ENCODE data around the gene VTI1A. TPM values are rescaled to one million over a fixed set of nuclear protein-coding genes. Genes with fewer than 3 reads are reported as not detected.
"Not testable (repeated sequence)": the region's sequence is repeated elsewhere in the genome, so short reads cannot be mapped to it uniquely, and the experiment has no call there.

VTI1A gene
- polyA plus RNA-seq, 1 donor from 2014 or later = 28.7 TPM

GRCh38 chr10:112588225-112588990, 141.4 kb downstream of the VTI1A start:
- Histone ChIP-seq H3K9me3 (ENCODE audit: low read length) (no peaks in the 10 kb centered on the region), H3K4me3 (ENCODE audit: low read length) (no peak overlapping the region), H3K9ac (ENCODE audit: low read length) (no peak overlapping the region), H3K9me2 (ENCODE audit: insufficient read depth, low read length) (no peaks in the 10 kb centered on the region), H3K36me3 (ENCODE audit: insufficient read depth, low read length) (no peaks in the 10 kb centered on the region), H3K27ac (ENCODE audit: low read length) (no peak overlapping the region), H2AFZ (ENCODE audit: low read depth, low read length) (no peak overlapping the region), H3K4me2 (ENCODE audit: low read length) (no peak overlapping the region), H3K79me2 (replicated peaks; ENCODE audit: insufficient read depth, low read length) (no peaks in the 10 kb centered on the region), H3K27me3 (ENCODE audit: insufficient read depth, low read depth, low read length) (no peaks in the 10 kb centered on the region), H3F3A (ENCODE audit: insufficient read depth, low read length, poor library complexity, severe bottlenecking) (no peaks in the 10 kb centered on the region), H4K20me1 (ENCODE audit: insufficient read depth) (no peaks in the 10 kb centered on the region)
- TF ChIP-seq CTCF (IDR thresholded peaks at IDR 0.05; ENCODE audit: poor library complexity, severe bottlenecking) (no peak), EP300 (conservative IDR thresholded peaks at IDR 0.05; ENCODE audit: poor library complexity, severe bottlenecking) (peak; percentile 36)

GRCh38 chr10:112589081-112589480, 142.1 kb downstream of the VTI1A start:
- Histone ChIP-seq H3K9me2 (ENCODE audit: insufficient read depth, low read length) (no peaks in the 10 kb centered on the region), H3K9me3 (ENCODE audit: low read length) (no peaks in the 10 kb centered on the region), H3K9ac (ENCODE audit: low read length) (no peak overlapping the region), H3K27me3 (ENCODE audit: insufficient read depth, low read depth, low read length) (no peaks in the 10 kb centered on the region), H3K79me2 (replicated peaks; ENCODE audit: insufficient read depth, low read length) (no peaks in the 10 kb centered on the region), H3K4me3 (ENCODE audit: low read length) (no peak overlapping the region), H3K27ac (ENCODE audit: low read length) (no peak overlapping the region), H4K20me1 (ENCODE audit: insufficient read depth) (no peaks in the 10 kb centered on the region), H3K36me3 (ENCODE audit: insufficient read depth, low read length) (no peaks in the 10 kb centered on the region), H2AFZ (ENCODE audit: low read depth, low read length) (no peak overlapping the region), H3K4me2 (ENCODE audit: low read length) (no peak overlapping the region), H3F3A (ENCODE audit: insufficient read depth, low read length, poor library complexity, severe bottlenecking) (no peaks in the 10 kb centered on the region)
- no peak for TF ChIP-seq EZH2 (IDR thresholded peaks at IDR 0.05; ENCODE audit: borderline replicate concordance, insufficient read depth, low read length, poor library complexity, severe bottlenecking)
- TF ChIP-seq RAD21 (conservative IDR thresholded peaks at IDR 0.05) = no peak
- TF ChIP-seq TAF1 (IDR thresholded peaks at IDR 0.05; ENCODE audit: low read depth) = no peak
- TF ChIP-seq POLR2AphosphoS5 (IDR thresholded peaks at IDR 0.05) = no peak
- no peak for TF ChIP-seq EP300 (conservative IDR thresholded peaks at IDR 0.05; ENCODE audit: poor library complexity, severe bottlenecking)
- TF ChIP-seq REST (IDR thresholded peaks at IDR 0.05; ENCODE audit: borderline replicate concordance) = no peak
- TF ChIP-seq SMC3 (conservative IDR thresholded peaks at IDR 0.05; ENCODE audit: poor library complexity) = no peak
- TF ChIP-seq CTCF (IDR thresholded peaks at IDR 0.05; ENCODE audit: poor library complexity, severe bottlenecking) = no peak
- TF ChIP-seq MXI1 (conservative IDR thresholded peaks at IDR 0.05; ENCODE audit: poor library complexity, severe bottlenecking) = no peak

GRCh38 chr10:112590786-112591185, 143.8 kb downstream of the VTI1A start:
- not testable (repeated sequence) for H3K36me3 ChIP-seq (ENCODE audit: insufficient read depth, low read length); H3K4me3 ChIP-seq (ENCODE audit: low read length); H3K27me3 ChIP-seq (ENCODE audit: insufficient read depth, low read depth, low read length); H3K9me2 ChIP-seq (ENCODE audit: insufficient read depth, low read length); H3K4me2 ChIP-seq (ENCODE audit: low read length); H2AFZ ChIP-seq (ENCODE audit: low read depth, low read length); H3F3A ChIP-seq (ENCODE audit: insufficient read depth, low read length, poor library complexity, severe bottlenecking); H3K9me3 ChIP-seq (ENCODE audit: low read length); H4K20me1 ChIP-seq (ENCODE audit: insufficient read depth); H3K79me2 ChIP-seq (replicated peaks; ENCODE audit: insufficient read depth, low read length); H3K27ac ChIP-seq (ENCODE audit: low read length); H3K9ac ChIP-seq (ENCODE audit: low read length)
